ENCODE measurements around the gene HIVEP3.

- no peak for TF ChIP-seq CTCF (conservative IDR thresholded peaks at IDR 0.05; ENCODE audit: low read depth, low read length)
- no peak for TF ChIP-seq EZH2 (IDR thresholded peaks at IDR 0.05; ENCODE audit: borderline replicate concordance, low read depth, low read length, poor library complexity, severe bottlenecking)
These were observed 376.4 kb downstream of the HIVEP3 start for GRCh38 chr1:41542196-41542930.
